Measurements from ENCODE around the gene ANO6.

The ANO6 gene

GRCh38 chr12:45475594-45475993 is 259.7 kb downstream of the ANO6 start:
- no peak for DNase-seq

DNA sequence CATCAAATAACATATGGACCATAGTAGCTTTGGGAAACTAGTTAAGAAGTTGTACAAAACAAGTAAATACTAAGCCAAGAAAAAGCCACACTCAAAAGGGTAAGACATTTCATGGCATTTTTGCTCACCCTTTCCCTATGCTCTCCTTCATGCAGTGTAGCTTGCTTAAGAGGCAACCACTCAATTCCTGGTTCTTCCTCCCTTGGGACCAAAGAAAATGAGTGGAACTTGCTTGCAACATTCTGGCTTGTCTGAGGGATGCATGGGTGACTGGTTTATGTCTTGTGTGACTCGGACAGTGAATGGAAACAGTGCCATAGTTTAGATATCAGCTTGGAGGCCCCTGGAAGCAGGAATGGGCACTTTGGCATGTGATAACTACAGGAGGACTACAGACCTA is 261.6 kb downstream of the ANO6 start:
- DNase-seq: no peak

GRCh38 chr12:45478931-45479330 is 263.0 kb downstream of the ANO6 start:
- DNase-seq: no peak

DNA sequence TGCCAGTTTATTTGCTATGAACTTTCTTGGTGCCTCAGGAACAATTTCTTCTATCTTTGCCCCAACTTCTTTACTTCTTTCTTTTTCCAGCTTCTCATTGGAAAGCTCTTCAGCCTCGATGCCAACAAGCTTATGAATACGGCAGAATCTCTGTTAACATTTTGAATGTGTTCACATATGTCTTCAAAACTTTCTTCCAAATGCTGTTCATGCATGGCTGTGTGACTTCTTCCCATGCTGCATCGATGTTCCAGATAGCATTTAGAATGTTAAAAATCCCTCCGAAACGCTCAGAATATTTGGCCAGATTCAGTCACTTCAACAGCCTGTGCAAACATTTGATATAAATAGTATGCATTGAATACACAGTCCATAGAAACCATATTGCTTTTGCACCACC is 265.9 kb downstream of the ANO6 start:
- no peak for DNase-seq

DNA sequence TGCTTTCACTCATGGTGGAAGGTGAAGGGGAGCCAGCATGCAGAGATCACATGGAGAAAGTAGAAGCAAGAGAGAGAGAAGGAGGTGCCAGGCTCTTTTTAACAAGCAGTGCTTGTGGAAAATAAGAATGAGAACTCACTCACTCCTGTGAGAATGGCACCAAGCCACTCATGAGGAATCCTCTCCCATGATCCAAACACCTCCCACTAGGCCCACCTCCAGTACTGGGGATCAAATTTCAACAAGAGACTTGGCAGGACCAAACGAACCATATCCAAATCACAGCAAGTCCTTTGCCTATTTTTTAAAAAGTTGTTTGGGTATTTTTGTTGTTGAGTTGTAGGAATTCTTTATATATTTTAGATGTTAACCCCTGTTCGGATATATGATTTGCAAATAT is 267.7 kb downstream of the ANO6 start:
- no peak for DNase-seq
